ENCODE results near the gene DOCK6. TPM values are rescaled to one million over a fixed set of nuclear protein-coding genes. Genes with fewer than 3 reads are reported as not detected.

The DOCK6 gene
- total and polyA plus RNA-seq, 2 of the 13 experiments (the other 11 are each of a cell fraction or from before 2014, with no cell fraction given) = 5.4 to 38.1 TPM

DNA sequence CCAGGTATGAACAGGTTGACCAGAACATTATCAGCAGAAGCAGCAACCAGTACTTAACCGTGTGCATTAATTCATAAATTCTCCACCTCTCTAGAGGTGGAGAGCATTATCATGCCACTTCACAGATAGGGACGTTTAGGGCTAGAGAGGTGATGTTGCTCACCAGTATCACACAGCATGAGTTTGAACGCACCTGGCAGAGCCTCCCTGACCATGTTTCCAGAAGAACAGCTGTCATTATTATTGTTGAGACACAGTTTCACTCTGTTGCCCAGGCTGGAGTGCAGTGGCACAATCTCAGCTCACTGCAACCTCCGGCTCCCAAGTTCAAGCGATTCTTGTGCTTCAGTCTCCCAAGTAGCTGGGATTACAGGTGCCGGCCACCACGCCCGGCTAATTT is 71.8 kb downstream of the DOCK6 start:
- in situ Hi-C loops (cut with HindIII; ENCODE audit: extremely low pct_ligation_motif_present, low pct_unique_long_range_greater_than_20kb) = no loop called here

More for the DNA sequence above, 71.8 kb downstream of the DOCK6 start:
- CTCF ChIA-PET (ENCODE audit: low intra/inter-chr PET ratio, low total read pairs) = no interaction called here
- no peaks in the 10 kb centered on the region for H3K27me3 ChIP-seq (ENCODE audit: control insufficient read depth in 1 of 2, insufficient read depth in 2 of 2, low read length in 2 of 2)
- H3K36me3 ChIP-seq (replicated peaks in 1 of 2; ENCODE audit: control insufficient read depth in 1 of 2, insufficient read depth in 2 of 2, low read length in 2 of 2) = 0 out of 5 replicates have a peak, but pooled peaks cover 0 to 8% of the 10 kb centered on the region in 2 experiments
- H3K79me2 ChIP-seq (ENCODE audit: insufficient read depth, low read length) = no peaks in the 10 kb centered on the region
- H3K9me3 ChIP-seq (ENCODE audit: low read length) = no peaks in the 10 kb centered on the region
- no peak overlapping the region for H3K9ac ChIP-seq (ENCODE audit: insufficient read depth, low read depth, low read length)
- no peak overlapping the region for H2AFZ ChIP-seq (ENCODE audit: low read length)
- no peak for FAIRE-seq
- DNase-seq (ENCODE audit: low spot score) = no peak
- H3K4me3 ChIP-seq (replicated peaks in 1 of 3; ENCODE audit: insufficient read depth in 1 of 3, low read depth in 2 of 3, low read length in 3 of 3) = no peak overlapping the region
- 94% methylated on average over 7 of the region's 8 CpGs for WGBS (ENCODE audit: low lambda C conversion rate)
- no peak overlapping the region for H3K4me2 ChIP-seq (ENCODE audit: low read depth, low read length)
- POLR2A ChIA-PET = no interaction called here
- BruUV-seq (replicated peaks) = no TSS peak
- no peak for TF ChIP-seq ZNF317 (CRISPR knock-in tag; IDR thresholded peaks at IDR 0.05)
- TF ChIP-seq, protein P1, sequence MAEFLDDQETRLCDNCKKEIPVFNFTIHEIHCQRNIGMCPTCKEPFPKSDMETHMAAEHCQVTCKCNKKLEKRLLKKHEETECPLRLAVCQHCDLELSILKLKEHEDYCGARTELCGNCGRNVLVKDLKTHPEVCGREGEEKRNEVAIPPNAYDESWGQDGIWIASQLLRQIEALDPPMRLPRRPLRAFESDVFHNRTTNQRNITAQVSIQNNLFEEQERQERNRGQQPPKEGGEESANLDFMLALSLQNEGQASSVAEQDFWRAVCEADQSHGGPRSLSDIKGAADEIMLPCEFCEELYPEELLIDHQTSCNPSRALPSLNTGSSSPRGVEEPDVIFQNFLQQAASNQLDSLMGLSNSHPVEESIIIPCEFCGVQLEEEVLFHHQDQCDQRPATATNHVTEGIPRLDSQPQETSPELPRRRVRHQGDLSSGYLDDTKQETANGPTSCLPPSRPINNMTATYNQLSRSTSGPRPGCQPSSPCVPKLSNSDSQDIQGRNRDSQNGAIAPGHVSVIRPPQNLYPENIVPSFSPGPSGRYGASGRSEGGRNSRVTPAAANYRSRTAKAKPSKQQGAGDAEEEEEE (CRISPR knock-in tag; IDR thresholded peaks at IDR 0.05; ENCODE audit: borderline replicate concordance) = no peak
- TF ChIP-seq SRF (IDR thresholded peaks at IDR 0.05; ENCODE audit: low read depth, low read length) = no peak
- no peak for TF ChIP-seq MIXL1 (CRISPR knock-in tag; IDR thresholded peaks at IDR 0.05)
- TF ChIP-seq, protein P2, sequence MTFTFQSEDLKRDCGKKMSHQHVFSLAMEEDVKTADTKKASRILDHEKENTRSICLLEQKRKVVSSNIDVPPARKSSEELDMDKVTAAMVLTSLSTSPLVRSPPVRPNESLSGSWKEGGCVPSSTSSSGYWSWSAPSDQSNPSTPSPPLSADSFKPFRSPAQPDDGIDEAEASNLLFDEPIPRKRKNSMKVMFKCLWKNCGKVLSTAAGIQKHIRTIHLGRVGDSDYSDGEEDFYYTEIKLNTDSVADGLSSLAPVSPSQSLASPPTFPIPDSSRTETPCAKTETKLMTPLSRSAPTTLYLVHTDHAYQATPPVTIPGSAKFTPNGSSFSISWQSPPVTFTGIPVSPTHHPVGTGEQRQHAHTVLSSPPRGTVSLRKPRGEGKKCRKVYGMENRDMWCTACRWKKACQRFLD (CRISPR knock-in tag; IDR thresholded peaks at IDR 0.05; ENCODE audit: borderline replicate concordance) = no peak
- no peak for TF ChIP-seq YY1 (IDR thresholded peaks at IDR 0.05; ENCODE audit: insufficient read depth, insufficient replicate concordance, low read depth, low read length)
- TF ChIP-seq, protein P3, sequence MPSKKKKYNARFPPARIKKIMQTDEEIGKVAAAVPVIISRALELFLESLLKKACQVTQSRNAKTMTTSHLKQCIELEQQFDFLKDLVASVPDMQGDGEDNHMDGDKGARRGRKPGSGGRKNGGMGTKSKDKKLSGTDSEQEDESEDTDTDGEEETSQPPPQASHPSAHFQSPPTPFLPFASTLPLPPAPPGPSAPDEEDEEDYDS (CRISPR knock-in tag; IDR thresholded peaks at IDR 0.05) = no peak
- TF ChIP-seq ZNF207 (IDR thresholded peaks at IDR 0.05; ENCODE audit: borderline replicate concordance) = no peak
- no peak for TF ChIP-seq HOXA7 (CRISPR knock-in tag; IDR thresholded peaks at IDR 0.05)
- TF ChIP-seq KLF12 (CRISPR knock-in tag; IDR thresholded peaks at IDR 0.05; ENCODE audit: borderline replicate concordance) = no peak
- TF ChIP-seq, protein P4, sequence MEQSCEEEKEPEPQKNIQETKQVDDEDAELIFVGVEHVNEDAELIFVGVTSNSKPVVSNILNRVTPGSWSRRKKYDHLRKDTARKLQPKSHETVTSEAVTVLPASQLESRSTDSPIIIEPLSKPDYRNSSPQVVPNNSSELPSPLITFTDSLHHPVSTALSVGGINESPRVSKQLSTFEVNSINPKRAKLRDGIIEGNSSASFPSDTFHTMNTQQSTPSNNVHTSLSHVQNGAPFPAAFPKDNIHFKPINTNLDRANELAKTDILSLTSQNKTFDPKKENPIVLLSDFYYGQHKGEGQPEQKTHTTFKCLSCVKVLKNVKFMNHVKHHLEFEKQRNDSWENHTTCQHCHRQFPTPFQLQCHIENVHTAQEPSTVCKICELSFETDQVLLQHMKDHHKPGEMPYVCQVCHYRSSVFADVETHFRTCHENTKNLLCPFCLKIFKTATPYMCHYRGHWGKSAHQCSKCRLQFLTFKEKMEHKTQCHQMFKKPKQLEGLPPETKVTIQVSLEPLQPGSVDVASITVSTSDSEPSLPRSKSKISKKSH (CRISPR knock-in tag; IDR thresholded peaks at IDR 0.05; ENCODE audit: borderline replicate concordance) = no peak
- no peak for ATAC-seq
- intact Hi-C loops (cut with micrococcal nuclease; ENCODE audit: unreplicated experiment) = no loop called here
- H4K20me1 ChIP-seq (ENCODE audit: insufficient read depth, low read length) = no peaks in the 10 kb centered on the region
- no peak overlapping the region for H3K27ac ChIP-seq (ENCODE audit: extremely low read length, insufficient read depth, low read length)
- peaks cover 7% of the 10 kb centered on the region for H3K4me1 ChIP-seq (ENCODE audit: insufficient read depth, low read length)

Data from HepG2 (cell line).